ENCODE results near the gene OR7C1. TPM values are rescaled to one million over a fixed set of nuclear protein-coding genes. Genes with fewer than 3 reads are reported as not detected.
"Not testable (repeated sequence)": the region's sequence is repeated elsewhere in the genome, so short reads cannot be mapped to it uniquely, and the experiment has no call there.

Gene OR7C1
- total and polyA plus RNA-seq, 2 experiments from 2014 or later: 0.03 TPM; not detected in 1

- peak overlapping the region; percentile 87; the same call in 1 of the 2 replicates for H3K4me2 ChIP-seq
- not testable (repeated sequence) for H4K20me1 ChIP-seq (replicated peaks; ENCODE audit: insufficient read depth); H3K27ac ChIP-seq (ENCODE audit: low read depth); H3K79me2 ChIP-seq (replicated peaks; ENCODE audit: insufficient read depth); H3K27ac Mint-ChIP-seq; H3K4me1 ChIP-seq (ENCODE audit: insufficient read depth); H3K9me2 ChIP-seq (ENCODE audit: insufficient read depth); ATAC-seq; H3K4me1 Mint-ChIP-seq; H3F3A ChIP-seq (replicated peaks; ENCODE audit: low read depth); DNase-seq (ENCODE audit: low spot score); H3K27me3 ChIP-seq (ENCODE audit: insufficient read depth); H3K9me3 Mint-ChIP-seq; H3K36me3 Mint-ChIP-seq (ENCODE audit: low read depth); H3K36me3 ChIP-seq (ENCODE audit: insufficient read depth)
- peak overlapping the region; percentile 66 for H3K4me3 ChIP-seq
- Mint-ChIP-seq H3K27me3 (ENCODE audit: insufficient read depth, low read depth, poor library complexity) (peaks cover 10% of the 10 kb centered on the region), H3K4me3 (peak overlapping the region; percentile 84; the same call in 2 of the 3 replicates)
- peak overlapping the region; percentile 98 for H2AFZ ChIP-seq
These were observed 59.7 kb downstream of the OR7C1 start for GRCh38 chr19:14775326-14775725.

- H3K27ac Mint-ChIP-seq: no peak overlapping the region
- H3K4me1 ChIP-seq (ENCODE audit: insufficient read depth): no peaks in the 10 kb centered on the region; the same call in 1 of the 2 replicates
- H3K36me3 Mint-ChIP-seq (ENCODE audit: low read depth): peaks cover 10% of the 10 kb centered on the region; the same call in 2 of the 3 replicates
- H3K36me3 ChIP-seq (ENCODE audit: insufficient read depth): no peaks in the 10 kb centered on the region
- no peak overlapping the region for H3K4me3 Mint-ChIP-seq
- H3F3A ChIP-seq (replicated peaks; ENCODE audit: low read depth): no peaks in the 10 kb centered on the region
- no peaks in the 10 kb centered on the region for H4K20me1 ChIP-seq (replicated peaks; ENCODE audit: insufficient read depth)
- no peak overlapping the region for H3K4me2 ChIP-seq
- H3K9me3 Mint-ChIP-seq: no peaks in the 10 kb centered on the region; the same call in 2 of the 3 replicates
- no peaks in the 10 kb centered on the region for H3K9me2 ChIP-seq (ENCODE audit: insufficient read depth)
- H2AFZ ChIP-seq: no peak overlapping the region
- H3K27ac ChIP-seq (ENCODE audit: low read depth): no peak overlapping the region
- DNase-seq (ENCODE audit: low spot score) (no peak), ATAC-seq (no peak)
- H3K27me3 ChIP-seq (ENCODE audit: insufficient read depth): peaks cover 3% of the 10 kb centered on the region; the same call in 1 of the 2 replicates
- peaks cover 10% of the 10 kb centered on the region for H3K27me3 Mint-ChIP-seq (ENCODE audit: insufficient read depth, low read depth, poor library complexity)
- H3K4me3 ChIP-seq: no peak overlapping the region
- H3K79me2 ChIP-seq (replicated peaks; ENCODE audit: insufficient read depth): no peaks in the 10 kb centered on the region
- peaks cover 8% of the 10 kb centered on the region for H3K4me1 Mint-ChIP-seq
- no peak for TF ChIP-seq CREB1 (CRISPR knock-in tag; IDR thresholded peaks at IDR 0.05; ENCODE audit: low read depth)
- no peak for TF ChIP-seq ZNF462 (CRISPR knock-in tag; IDR thresholded peaks at IDR 0.05)
- TF ChIP-seq ZNF331 (CRISPR knock-in tag; IDR thresholded peaks at IDR 0.05; ENCODE audit: low read depth): no peak
- TF ChIP-seq POLR2AphosphoS5 (IDR thresholded peaks at IDR 0.05; ENCODE audit: low read depth): no peak
- no peak for TF ChIP-seq ZNF114 (CRISPR knock-in tag; IDR thresholded peaks at IDR 0.05)
- TF ChIP-seq CTCF (conservative IDR thresholded peaks at IDR 0.05; ENCODE audit: low read depth in 2 of 2): no peak
- TF ChIP-seq EZH2phosphoT487 (IDR thresholded peaks at IDR 0.05; ENCODE audit: unreplicated experiment): no peak
- no peak for TF ChIP-seq ETS1 (IDR thresholded peaks at IDR 0.05)
- TF ChIP-seq NANOG (IDR thresholded peaks at IDR 0.05; ENCODE audit: borderline replicate concordance): no peak
- no peak for TF ChIP-seq JUNB (IDR thresholded peaks at IDR 0.05; ENCODE audit: unreplicated experiment)
These were observed 60.6 kb downstream of the OR7C1 start for GRCh38 chr19:14774373-14774772.

Data from GM23338 (cell line).